22Rv1 (cell line): ENCODE results near the gene CD53.

Experiments used
- ZFX ChIP-seq: fragments of 450-650 bp; IDR thresholded peaks from 2 replicates; pipeline ENCODE4 v1.6.1; 2017; ENCODE audit warnings: antibody characterized with exemption, borderline replicate concordance
- TF ChIP-seq, protein P1 (sequence below): fragments of 450-650 bp; IDR thresholded peaks from 2 replicates; pipeline ENCODE4 v1.5.1; 2017; ENCODE audit warnings: mild to moderate bottlenecking

GRCh38 chr1:110824192-110824591 lies 48.8 kb upstream of the CD53 start:
- TF ChIP-seq, protein P1, sequence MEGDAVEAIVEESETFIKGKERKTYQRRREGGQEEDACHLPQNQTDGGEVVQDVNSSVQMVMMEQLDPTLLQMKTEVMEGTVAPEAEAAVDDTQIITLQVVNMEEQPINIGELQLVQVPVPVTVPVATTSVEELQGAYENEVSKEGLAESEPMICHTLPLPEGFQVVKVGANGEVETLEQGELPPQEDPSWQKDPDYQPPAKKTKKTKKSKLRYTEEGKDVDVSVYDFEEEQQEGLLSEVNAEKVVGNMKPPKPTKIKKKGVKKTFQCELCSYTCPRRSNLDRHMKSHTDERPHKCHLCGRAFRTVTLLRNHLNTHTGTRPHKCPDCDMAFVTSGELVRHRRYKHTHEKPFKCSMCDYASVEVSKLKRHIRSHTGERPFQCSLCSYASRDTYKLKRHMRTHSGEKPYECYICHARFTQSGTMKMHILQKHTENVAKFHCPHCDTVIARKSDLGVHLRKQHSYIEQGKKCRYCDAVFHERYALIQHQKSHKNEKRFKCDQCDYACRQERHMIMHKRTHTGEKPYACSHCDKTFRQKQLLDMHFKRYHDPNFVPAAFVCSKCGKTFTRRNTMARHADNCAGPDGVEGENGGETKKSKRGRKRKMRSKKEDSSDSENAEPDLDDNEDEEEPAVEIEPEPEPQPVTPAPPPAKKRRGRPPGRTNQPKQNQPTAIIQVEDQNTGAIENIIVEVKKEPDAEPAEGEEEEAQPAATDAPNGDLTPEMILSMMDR, result no peak
- no peak for TF ChIP-seq ZFX
